GM10248 (cell line): ENCODE measurements around the gene MAMDC2.

Experiments
- CTCF ChIA-PET: fragments of 300-600 bp; sonication (Branson Sonifier 250); formaldehyde crosslinking; extraction: SDS; loops from one replicate; lab custom pipeline; 2021; ENCODE audit warnings: antibody characterized with exemption; lab: Yijun Ruan, JAX
- POLR2A ChIA-PET: fragments of 350-650 bp; sonication (Branson Sonifier 250); formaldehyde crosslinking; extraction: SDS; loops from one replicate; lab custom pipeline; 2020; ENCODE audit warnings: antibody characterized with exemption; lab: Yijun Ruan, JAX
- DNase-seq: peaks from one replicate; pipeline ENCODE4 v3.0.0; 2012; ENCODE audit errors: extremely low spot score
- TF ChIP-seq, protein P1 (sequence below): IDR thresholded peaks from 2 replicates; pipeline ENCODE4 v1.5.1; 2012; ENCODE audit warnings: mild to moderate bottlenecking, low read depth; ENCODE audit errors: extremely low read depth, missing control alignments, control extremely low read depth

The MAMDC2 gene

GRCh38 chr9:70257991-70258691, 214.5 kb downstream of the MAMDC2 start:
- ChIA-PET POLR2A (interaction anchor here (0.5 to 0.6 kb wide), 3 partner anchors 154 to 1631 kb away, joined by 3 to 4 read pairs (median 3); no protein-coding TSS in a partner anchor), CTCF (interaction anchor here (1.3 kb wide), 1 partner anchor 10 kb away, joined by 3 read pairs; no protein-coding TSS in a partner anchor)
- DNase-seq, result no peak
- TF ChIP-seq, protein P1, sequence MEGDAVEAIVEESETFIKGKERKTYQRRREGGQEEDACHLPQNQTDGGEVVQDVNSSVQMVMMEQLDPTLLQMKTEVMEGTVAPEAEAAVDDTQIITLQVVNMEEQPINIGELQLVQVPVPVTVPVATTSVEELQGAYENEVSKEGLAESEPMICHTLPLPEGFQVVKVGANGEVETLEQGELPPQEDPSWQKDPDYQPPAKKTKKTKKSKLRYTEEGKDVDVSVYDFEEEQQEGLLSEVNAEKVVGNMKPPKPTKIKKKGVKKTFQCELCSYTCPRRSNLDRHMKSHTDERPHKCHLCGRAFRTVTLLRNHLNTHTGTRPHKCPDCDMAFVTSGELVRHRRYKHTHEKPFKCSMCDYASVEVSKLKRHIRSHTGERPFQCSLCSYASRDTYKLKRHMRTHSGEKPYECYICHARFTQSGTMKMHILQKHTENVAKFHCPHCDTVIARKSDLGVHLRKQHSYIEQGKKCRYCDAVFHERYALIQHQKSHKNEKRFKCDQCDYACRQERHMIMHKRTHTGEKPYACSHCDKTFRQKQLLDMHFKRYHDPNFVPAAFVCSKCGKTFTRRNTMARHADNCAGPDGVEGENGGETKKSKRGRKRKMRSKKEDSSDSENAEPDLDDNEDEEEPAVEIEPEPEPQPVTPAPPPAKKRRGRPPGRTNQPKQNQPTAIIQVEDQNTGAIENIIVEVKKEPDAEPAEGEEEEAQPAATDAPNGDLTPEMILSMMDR, result no peak

DNA sequence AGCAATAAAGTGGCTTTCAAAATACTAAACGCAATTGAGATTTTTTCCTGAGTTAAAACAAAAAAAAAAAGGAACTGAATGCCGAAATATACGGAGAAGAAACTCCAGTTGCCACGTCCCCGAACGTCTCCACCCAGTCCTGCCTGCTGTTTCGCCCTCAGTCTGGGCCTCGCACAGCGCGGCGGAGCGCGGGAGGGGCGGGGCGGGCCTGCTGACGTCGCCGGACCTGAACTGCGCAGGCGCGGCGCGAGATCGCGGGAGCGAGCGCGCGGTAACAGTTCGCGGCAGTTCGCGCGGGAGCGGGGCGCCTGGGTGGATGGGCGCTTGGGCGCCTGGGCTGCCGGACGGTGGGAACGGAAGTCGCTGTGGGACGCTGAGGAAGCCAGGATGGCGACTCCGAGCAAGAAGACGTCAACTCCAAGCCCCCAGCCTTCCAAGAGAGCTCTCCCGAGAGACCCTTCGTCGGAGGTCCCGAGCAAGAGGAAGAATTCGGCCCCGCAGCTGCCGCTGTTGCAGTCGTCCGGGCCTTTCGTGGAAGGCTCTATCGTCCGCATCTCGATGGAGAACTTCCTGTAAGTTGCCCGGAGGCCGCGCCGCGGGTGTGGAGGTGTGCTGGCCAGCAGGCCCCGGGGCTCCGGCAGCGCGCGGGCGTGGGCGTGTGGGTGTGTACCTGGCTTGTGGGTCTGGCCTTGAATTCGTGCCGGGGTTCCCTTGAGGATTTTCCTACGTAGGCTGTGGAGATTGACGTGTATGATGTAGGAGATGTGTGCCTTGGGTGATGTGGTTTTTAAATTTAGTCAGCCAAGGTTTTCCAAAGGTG, 215.3 kb downstream of the MAMDC2 start, which contains the start of gene SMC5:
Gene SMC5 (plus strand): TSS at position 287 of the 820 bp plus-strand sequence. CDS start 101 bp downstream, at position 388.
- CTCF ChIA-PET, result no interaction called here
- DNase-seq, result peak; percentile 93
- POLR2A ChIA-PET, result interaction anchor here (0.6 kb wide), 1 partner anchor 1630 kb away, joined by 3 read pairs; no protein-coding TSS in a partner anchor
- TF ChIP-seq, protein P1, result no peak

DNA sequence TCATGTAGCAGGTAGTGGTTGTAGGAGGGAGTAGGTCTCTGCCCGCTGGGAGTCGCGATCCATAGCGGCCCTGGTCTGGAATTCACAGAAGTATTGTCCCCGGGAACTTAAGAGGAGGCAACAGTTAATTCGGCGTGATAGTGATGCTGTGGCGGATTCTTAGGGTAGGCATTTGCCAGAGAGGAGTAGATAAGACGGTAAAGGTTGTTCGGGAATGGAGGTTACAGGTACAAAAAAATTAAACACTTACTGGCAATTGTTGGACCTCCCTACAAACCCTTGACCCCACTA, 215.8 kb downstream of the MAMDC2 start:
- CTCF ChIA-PET, result no interaction called here
- TF ChIP-seq, protein P1, result no peak
- no peak for DNase-seq
- POLR2A ChIA-PET, result no interaction called here

GRCh38 chr9:70260007-70260443, 216.4 kb downstream of the MAMDC2 start:
- ChIA-PET CTCF (interaction anchor here (0.9 to 1.0 kb wide), 2 partner anchors 10 to 14 kb away, joined by 3 read pairs; no protein-coding TSS in a partner anchor), POLR2A (no interaction called here)
- DNase-seq, result no peak
- TF ChIP-seq, protein P1, result no peak

DNA sequence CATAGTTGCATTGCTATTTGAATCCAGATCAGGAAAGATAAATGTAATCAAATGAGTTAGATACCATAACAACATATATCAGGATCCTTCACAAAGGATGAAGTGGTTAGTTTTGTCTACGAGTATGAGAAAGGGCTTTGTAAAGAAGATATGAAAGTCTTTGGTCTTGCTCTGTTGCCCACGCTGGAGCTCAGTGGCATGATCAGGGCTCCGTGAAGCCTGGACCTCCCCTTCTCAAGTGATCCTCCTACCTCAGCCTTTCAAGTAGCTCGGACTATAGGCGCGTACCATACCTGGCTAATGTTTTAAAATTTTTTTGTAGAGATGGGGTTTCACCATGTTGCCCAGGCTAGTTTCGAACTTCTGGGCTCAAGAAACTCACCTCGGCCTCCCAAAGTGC, 217.0 kb downstream of the MAMDC2 start:
- TF ChIP-seq, protein P1, result no peak

DNA sequence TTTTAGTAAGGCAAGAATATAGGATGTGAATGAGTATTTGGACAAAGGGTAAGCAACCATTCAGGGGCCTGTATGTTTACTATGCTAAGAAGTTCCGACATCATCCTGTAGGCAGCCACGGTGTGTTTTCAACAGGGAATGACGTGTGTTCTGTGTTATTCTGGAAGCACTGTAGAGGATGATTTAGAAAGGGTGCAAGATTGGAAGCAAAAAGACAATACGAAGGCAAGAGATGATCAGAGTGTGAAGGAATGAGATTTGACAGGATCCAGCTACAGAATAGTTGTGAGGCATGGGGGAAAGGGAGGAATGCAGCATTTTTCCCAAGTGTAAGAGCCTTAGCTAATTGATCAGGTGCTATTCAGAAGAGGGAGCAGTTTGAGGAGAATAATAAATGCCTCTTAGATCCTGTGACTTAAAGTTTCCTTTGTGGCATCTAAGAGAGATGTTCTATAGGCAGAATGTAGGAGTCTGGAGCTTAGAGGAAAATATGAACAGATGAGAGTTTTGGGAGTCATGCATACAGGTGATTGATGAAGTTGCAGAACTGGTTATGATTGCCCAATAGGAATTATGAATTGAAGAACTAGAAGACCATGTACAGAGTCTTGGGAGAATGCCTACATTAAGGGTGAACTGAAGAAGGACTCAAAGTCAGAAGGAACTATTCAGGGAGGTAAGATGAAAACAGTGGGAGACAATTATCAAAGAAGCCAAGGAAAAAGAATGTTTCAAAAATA, 217.7 kb downstream of the MAMDC2 start:
- TF ChIP-seq, protein P1, result no peak
- ChIA-PET CTCF (interaction anchor here (1.1 kb wide), 1 partner anchor 146 kb away, joined by 3 read pairs; no protein-coding TSS in a partner anchor), POLR2A (no interaction called here)
- no peak for DNase-seq

More for the DNA sequence above, 217.0 kb downstream of the MAMDC2 start:
- DNase-seq, result peak; percentile 14
- ChIA-PET CTCF (interaction anchor here (0.9 to 1.1 kb wide), 3 partner anchors 9 to 147 kb away, joined by 3 read pairs; no protein-coding TSS in a partner anchor), POLR2A (no interaction called here)
